Fibroblast of villous mesenchyme (primary cell): Measurements from ENCODE around the gene PIGO. TPM values are rescaled to one million over a fixed set of nuclear protein-coding genes. Genes with fewer than 3 reads are reported as not detected.

ENCODE experiments used
- DNase-seq: peaks from one replicate; pipeline ENCODE4 v3.0.0-alpha.2; 2010; ENCODE audit warnings: low read depth
- H3K4me3 ChIP-seq: 2 replicates; pipeline ENCODE4 v1.5.1; 2011; ENCODE audit warnings: low read depth, mild to moderate bottlenecking, low read length
- total RNA-seq: library from RNA; depleted of rRNA; stranded (reverse); fragments of >200 nt; gene quantifications from 2 replicates; pipeline ENCODE4 v1.2.3, GENCODE V29; 2012
- TF ChIP-seq, protein P1 (sequence below): IDR thresholded peaks from 2 replicates; pipeline ENCODE4 v1.5.1; 2012; ENCODE audit warnings: low read depth, mild to moderate bottlenecking, low read length; ENCODE audit not compliant: insufficient read depth

The PIGO gene
- total RNA-seq, 1 donor = 14.7 TPM

GRCh38 chr9:35111001-35111933, 14.9 kb upstream of the PIGO start:
- peak overlapping the region; percentile 77 for H3K4me3 ChIP-seq
- peak; percentile 99 for DNase-seq
- TF ChIP-seq, protein P1, sequence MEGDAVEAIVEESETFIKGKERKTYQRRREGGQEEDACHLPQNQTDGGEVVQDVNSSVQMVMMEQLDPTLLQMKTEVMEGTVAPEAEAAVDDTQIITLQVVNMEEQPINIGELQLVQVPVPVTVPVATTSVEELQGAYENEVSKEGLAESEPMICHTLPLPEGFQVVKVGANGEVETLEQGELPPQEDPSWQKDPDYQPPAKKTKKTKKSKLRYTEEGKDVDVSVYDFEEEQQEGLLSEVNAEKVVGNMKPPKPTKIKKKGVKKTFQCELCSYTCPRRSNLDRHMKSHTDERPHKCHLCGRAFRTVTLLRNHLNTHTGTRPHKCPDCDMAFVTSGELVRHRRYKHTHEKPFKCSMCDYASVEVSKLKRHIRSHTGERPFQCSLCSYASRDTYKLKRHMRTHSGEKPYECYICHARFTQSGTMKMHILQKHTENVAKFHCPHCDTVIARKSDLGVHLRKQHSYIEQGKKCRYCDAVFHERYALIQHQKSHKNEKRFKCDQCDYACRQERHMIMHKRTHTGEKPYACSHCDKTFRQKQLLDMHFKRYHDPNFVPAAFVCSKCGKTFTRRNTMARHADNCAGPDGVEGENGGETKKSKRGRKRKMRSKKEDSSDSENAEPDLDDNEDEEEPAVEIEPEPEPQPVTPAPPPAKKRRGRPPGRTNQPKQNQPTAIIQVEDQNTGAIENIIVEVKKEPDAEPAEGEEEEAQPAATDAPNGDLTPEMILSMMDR = no peak

DNA sequence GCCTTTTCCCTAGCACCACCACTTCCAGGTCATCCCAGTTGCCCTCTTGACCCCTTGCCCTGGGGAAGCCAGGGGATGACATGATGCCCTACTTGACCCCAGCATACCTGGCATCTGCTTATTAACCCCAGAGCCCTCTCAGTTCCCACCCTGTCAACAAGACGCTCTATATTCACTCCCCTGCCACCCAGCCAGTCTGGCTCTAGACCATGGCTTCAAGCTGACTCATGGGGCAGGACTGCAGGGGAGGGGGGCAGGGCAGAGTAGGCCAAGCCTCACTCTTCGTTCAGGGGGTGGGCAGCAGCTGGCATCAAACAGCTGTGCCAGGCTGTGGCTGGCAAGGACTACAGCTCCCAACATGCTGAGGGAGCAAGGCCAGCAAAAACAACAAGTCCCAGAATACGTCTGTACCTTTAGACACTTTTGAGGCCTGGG, 14.0 kb upstream of the PIGO start:
- peak overlapping the region; percentile 77 for H3K4me3 ChIP-seq
- peak; percentile 28 for DNase-seq
- TF ChIP-seq, protein P1 = no peak

DNA sequence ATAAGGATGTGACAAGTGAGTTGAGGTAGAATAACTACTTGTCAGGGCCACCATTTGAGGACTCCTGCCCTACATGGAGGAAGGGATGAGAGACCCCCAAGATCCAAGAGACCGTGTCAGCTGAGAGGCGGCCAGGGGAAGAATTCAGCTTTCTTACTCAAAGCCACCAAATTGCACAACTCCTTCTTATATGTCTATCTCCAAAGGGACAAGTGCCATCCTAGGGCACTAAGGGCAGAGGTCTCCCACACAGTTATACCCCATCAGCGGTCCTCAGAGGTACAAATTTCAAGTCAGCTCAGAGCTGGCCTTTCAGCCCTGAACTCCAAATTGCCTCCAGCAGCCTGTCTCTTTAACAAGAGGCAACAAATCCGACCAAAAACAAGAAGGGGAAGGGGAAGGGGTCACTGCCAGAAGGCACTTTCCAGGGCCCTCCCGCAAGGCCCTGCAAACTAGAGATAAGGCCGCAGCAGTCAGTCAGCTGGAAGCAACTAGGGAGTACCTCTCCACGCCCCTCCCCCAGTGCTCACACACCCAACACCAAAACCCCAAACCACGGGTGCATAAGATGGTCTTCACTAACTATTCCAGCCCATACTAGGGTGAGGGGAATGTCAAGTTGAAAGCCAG, 12.7 kb upstream of the PIGO start:
- no peak for DNase-seq
- TF ChIP-seq, protein P1 = no peak
- H3K4me3 ChIP-seq = no peak overlapping the region

DNA sequence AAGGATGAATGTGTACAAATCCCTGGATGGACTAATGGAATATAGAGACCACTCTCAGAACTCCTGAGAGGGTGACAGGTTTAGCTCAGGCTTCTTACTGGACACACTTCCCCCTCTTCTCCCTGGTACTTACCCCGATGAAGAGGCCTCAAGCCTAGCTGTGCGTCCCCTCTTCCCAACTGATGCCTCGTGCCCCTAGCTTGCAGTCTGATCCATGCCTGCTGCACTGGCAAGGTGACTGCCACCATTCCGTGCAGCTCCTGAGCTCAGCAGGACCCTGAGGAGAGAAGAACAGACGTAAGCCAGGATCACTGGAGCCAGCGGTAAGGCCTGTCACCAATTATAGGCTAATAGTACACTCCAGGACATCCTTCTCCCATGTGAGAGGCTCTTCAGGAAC, 12.1 kb upstream of the PIGO start:
- TF ChIP-seq, protein P1 = no peak
- no peak overlapping the region for H3K4me3 ChIP-seq
- no peak for DNase-seq

DNA sequence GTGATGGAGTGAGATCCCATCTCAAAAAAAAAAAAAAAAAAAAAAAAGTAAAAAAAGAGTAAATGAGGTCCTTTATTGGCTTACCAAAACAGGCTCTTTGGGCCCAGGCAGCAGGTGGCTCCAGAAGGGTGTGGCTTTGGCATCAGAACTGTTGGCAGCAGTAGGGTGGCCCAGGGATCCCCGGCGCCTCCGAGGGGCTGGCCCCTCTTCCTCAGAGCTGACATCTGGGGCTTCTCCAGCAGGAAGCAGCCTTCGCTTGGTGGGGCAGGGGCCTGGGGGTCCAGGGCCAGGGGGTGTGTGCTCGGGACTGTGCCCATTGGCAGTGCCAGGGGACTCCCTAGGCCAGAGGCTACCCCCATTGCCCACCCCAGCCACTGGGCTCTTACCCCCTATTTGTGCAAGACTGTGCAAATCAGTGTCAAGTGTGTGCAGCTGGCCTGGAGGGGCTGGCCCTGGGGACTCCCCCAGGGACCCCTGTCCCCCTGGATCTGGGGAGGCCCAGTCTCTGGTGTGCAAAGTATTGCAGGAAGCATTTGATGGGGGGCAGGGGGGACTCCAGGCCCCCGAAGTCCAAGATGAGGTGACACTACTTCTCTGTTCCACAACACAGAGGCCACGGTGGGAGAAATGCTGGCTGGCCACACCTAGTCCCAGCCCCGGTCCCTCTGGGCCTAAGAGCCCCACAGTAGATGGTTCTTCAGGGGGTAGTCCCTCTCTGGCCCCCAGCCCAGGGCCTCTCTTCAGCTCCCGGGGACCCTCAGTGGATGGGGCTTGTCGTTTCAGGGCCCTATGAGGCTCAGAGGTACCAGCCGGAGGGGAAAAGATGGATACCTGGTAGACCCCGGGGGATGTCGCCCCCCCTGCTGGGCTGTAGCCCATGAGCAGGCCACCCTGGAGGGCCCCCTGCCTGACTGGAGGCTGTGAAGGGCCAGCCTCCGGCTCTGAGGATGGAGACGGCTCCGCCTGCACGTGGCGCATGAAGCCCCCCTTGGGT, 11.2 kb upstream of the PIGO start:
- TF ChIP-seq, protein P1 = no peak
- no peak overlapping the region for H3K4me3 ChIP-seq
- DNase-seq = no peak

GRCh38 chr9:35106343-35106730, 9.9 kb upstream of the PIGO start:
- TF ChIP-seq, protein P1 = no peak
- no peak for DNase-seq
- H3K4me3 ChIP-seq = no peak overlapping the region
